Upper lobe of left lung (tissue), 4 donors: ENCODE results near the gene SRGAP3.

Source experiments
- EP300 ChIP-seq, 4 donors: sonication (generic); formaldehyde crosslinking; IDR thresholded peaks; one replicate each; pipeline ENCODE4 v1.5.1; 2017; ENCODE audit warnings: antibody characterized with exemption in 4 of 4, control low read depth in 2 of 4
- POLR2AphosphoS5 ChIP-seq, 2 donors: sonication (generic); formaldehyde crosslinking; IDR thresholded peaks; one replicate each; pipeline ENCODE4 v1.5.1; 2017; ENCODE audit warnings: antibody characterized with exemption in 2 of 2
- TF ChIP-seq, protein P1 (sequence below), 6 experiments: fragments of 450-650 bp in 4 of 6; fragments of 200-600 bp in 2 of 6; sonication (generic) in 2 of 6; IDR thresholded peaks; one replicate each; pipeline ENCODE4 v1.5.1; 2016 to 2019; ENCODE audit warnings: antibody characterized with exemption in 6 of 6

- TF ChIP-seq, protein P1, sequence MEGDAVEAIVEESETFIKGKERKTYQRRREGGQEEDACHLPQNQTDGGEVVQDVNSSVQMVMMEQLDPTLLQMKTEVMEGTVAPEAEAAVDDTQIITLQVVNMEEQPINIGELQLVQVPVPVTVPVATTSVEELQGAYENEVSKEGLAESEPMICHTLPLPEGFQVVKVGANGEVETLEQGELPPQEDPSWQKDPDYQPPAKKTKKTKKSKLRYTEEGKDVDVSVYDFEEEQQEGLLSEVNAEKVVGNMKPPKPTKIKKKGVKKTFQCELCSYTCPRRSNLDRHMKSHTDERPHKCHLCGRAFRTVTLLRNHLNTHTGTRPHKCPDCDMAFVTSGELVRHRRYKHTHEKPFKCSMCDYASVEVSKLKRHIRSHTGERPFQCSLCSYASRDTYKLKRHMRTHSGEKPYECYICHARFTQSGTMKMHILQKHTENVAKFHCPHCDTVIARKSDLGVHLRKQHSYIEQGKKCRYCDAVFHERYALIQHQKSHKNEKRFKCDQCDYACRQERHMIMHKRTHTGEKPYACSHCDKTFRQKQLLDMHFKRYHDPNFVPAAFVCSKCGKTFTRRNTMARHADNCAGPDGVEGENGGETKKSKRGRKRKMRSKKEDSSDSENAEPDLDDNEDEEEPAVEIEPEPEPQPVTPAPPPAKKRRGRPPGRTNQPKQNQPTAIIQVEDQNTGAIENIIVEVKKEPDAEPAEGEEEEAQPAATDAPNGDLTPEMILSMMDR (IDR thresholded peaks at IDR 0.05) = no peak
- TF ChIP-seq POLR2AphosphoS5 (IDR thresholded peaks at IDR 0.05) (no peak), EP300 (IDR thresholded peaks at IDR 0.05) (no peak)
These were observed 267.7 kb downstream of the SRGAP3 start for GRCh38 chr3:8981700-8982099.
